IMR-90 (cell line): Measurements from ENCODE around the gene GLS. TPM values are rescaled to one million over a fixed set of nuclear protein-coding genes. Genes with fewer than 3 reads are reported as not detected.
A peak's percentile ranks its signal among the peaks of the same experiment; 100 is the strongest.

Source experiments
- ATAC-seq: fragments of 200-7000 bp; cut with Tn5 transposase; 2 replicates; pipeline ENCODE4 v1.9.1; 2020; ENCODE audit warnings: low read depth, mild to moderate bottlenecking, moderate library complexity
- BruUV-seq: library from RNA; stranded (reverse); fragments of 400-500 nt; replicated peaks from 2 replicates; lab custom pipeline; 2021; lab: Mats Ljungman, UMichigan
- CTCF ChIA-PET: fragments of 300-600 bp; formaldehyde crosslinking; extraction: SDS; loops from one replicate; lab custom pipeline; 2021; ENCODE audit warnings: antibody characterized with exemption; lab: Yijun Ruan, JAX
- POLR2A ChIA-PET: fragments of 300-600 bp; sonication (Branson Sonifier 250); formaldehyde crosslinking; loops from one replicate; lab custom pipeline; 2022; ENCODE audit warnings: antibody characterized with exemption; ENCODE audit not compliant: unreplicated experiment; lab: Charles Lee
- DNase-seq: peaks from one replicate; pipeline ENCODE4 v3.0.0; 2013
- H2AFZ ChIP-seq: replicated peaks from 2 replicates; pipeline ENCODE3; 2013; ENCODE audit warnings: low read length, mild to moderate bottlenecking; ENCODE audit not compliant: poor library complexity
- H2AK5ac ChIP-seq: 2 replicates; pipeline ENCODE4 v1.6.1; 2013; ENCODE audit warnings: low read depth, low read length, inconsistent platforms
- H2AK9ac ChIP-seq: replicated peaks from 2 replicates; pipeline ENCODE3; 2013; ENCODE audit warnings: mild to moderate bottlenecking, low read depth, low read length, moderate library complexity; ENCODE audit not compliant: poor library complexity
- H2BK120ac ChIP-seq: 2 replicates; pipeline ENCODE4 v1.6.1; 2013; ENCODE audit warnings: low read depth, low read length, inconsistent platforms
- H2BK15ac ChIP-seq: 3 replicates; pipeline ENCODE4 v1.6.1; 2013; ENCODE audit warnings: low read depth, low read length, inconsistent platforms
- H2BK20ac ChIP-seq: 2 replicates; pipeline ENCODE4 v1.6.1; 2013; ENCODE audit warnings: low read depth, mild to moderate bottlenecking, inconsistent platforms, low read length, moderate library complexity
- H2BK5ac ChIP-seq: 2 replicates; pipeline ENCODE4 v1.6.1; 2013; ENCODE audit warnings: mild to moderate bottlenecking, low read depth, low read length, inconsistent platforms; ENCODE audit not compliant: poor library complexity, severe bottlenecking
- H3K14ac ChIP-seq: replicated peaks from 2 replicates; pipeline ENCODE4 v1.6.1; 2013; ENCODE audit warnings: low read depth, low read length, inconsistent platforms
- H3K18ac ChIP-seq: 2 replicates; pipeline ENCODE4 v1.6.1; 2013; ENCODE audit warnings: low read depth, low read length, control low read depth
- H3K23ac ChIP-seq: 2 replicates; pipeline ENCODE4 v1.6.1; 2013; ENCODE audit warnings: low read depth, low read length, inconsistent platforms
- H3K27ac ChIP-seq: 2 replicates; pipeline ENCODE4 v1.5.1; 2013; ENCODE audit warnings: mild to moderate bottlenecking, control low read depth, low read length; ENCODE audit not compliant: insufficient read depth
- H3K27me3 ChIP-seq: 2 replicates; pipeline ENCODE4 v1.6.1; 2013; ENCODE audit warnings: low read length; ENCODE audit not compliant: control insufficient read depth, insufficient read depth
- H3K36me3 ChIP-seq: 2 replicates; pipeline ENCODE4 v1.6.1; 2013; ENCODE audit warnings: low read length, mixed read lengths; ENCODE audit not compliant: control insufficient read depth, insufficient read depth
- H3K4ac ChIP-seq: 2 replicates; pipeline ENCODE4 v1.6.1; 2013; ENCODE audit warnings: low read depth, low read length, inconsistent platforms
- H3K4me1 ChIP-seq: 2 replicates; pipeline ENCODE4 v1.6.1; 2013; ENCODE audit warnings: low read length, mixed read lengths; ENCODE audit not compliant: control insufficient read depth, insufficient read depth
- H3K4me2 ChIP-seq: 2 replicates; pipeline ENCODE4 v1.6.1; 2013; ENCODE audit warnings: low read depth, mild to moderate bottlenecking, control low read depth, low read length, moderate library complexity
- H3K4me3 ChIP-seq: 2 replicates; pipeline ENCODE4 v1.5.1; 2013; ENCODE audit warnings: low read depth, mild to moderate bottlenecking, control low read depth, low read length, moderate library complexity; ENCODE audit not compliant: insufficient read depth
- H3K56ac ChIP-seq: 2 replicates; pipeline ENCODE4 v1.6.1; 2013; ENCODE audit warnings: low read length, inconsistent platforms; ENCODE audit not compliant: insufficient read depth; ENCODE audit errors: extremely low read depth
- H3K79me1 ChIP-seq, 2 experiments: 2 replicates each; pipeline ENCODE4 v1.6.1; 2013; ENCODE audit warnings: low read length in 2 of 2, inconsistent platforms in 1 of 2, low read depth in 1 of 2
- H3K9ac ChIP-seq: 2 replicates; pipeline ENCODE4 v1.6.1; 2013; ENCODE audit warnings: low read depth, low read length, control low read depth
- H3K9me1 ChIP-seq: 2 replicates; pipeline ENCODE4 v1.6.1; 2013; ENCODE audit warnings: low read length, inconsistent platforms; ENCODE audit not compliant: insufficient read depth
- H3K9me3 ChIP-seq: 2 replicates; pipeline ENCODE4 v1.6.1; 2013; ENCODE audit warnings: low read length; ENCODE audit not compliant: control insufficient read depth, insufficient read depth
- H4K20me1 ChIP-seq: 2 replicates; pipeline ENCODE4 v1.6.1; 2013; ENCODE audit warnings: low read length, inconsistent platforms; ENCODE audit not compliant: insufficient read depth
- H4K5ac ChIP-seq: 2 replicates; pipeline ENCODE4 v1.6.1; 2013; ENCODE audit warnings: mild to moderate bottlenecking, low read depth, low read length, control low read depth
- H4K8ac ChIP-seq, 2 experiments: 2 replicates each; pipeline ENCODE4 v1.6.1; 2013; ENCODE audit warnings: low read depth in 2 of 2, low read length in 2 of 2, control low read depth in 1 of 2, inconsistent platforms in 1 of 2
- H4K91ac ChIP-seq: 2 replicates; pipeline ENCODE4 v1.6.1; 2013; ENCODE audit warnings: low read depth, low read length, inconsistent platforms; ENCODE audit not compliant: insufficient read depth
- BHLHE40 ChIP-seq: fragments of 150-350 bp; IDR thresholded peaks from 2 replicates; pipeline ENCODE4 v1.6.1; 2016; ENCODE audit warnings: mild to moderate bottlenecking, low read depth, low read length
- CEBPB ChIP-seq: IDR thresholded peaks from 2 replicates; pipeline ENCODE4 v1.6.1; 2012; ENCODE audit warnings: low read depth, low read length, improper control_type of control experiment
- FOS ChIP-seq: fragments of 150-350 bp; IDR thresholded peaks from 2 replicates; pipeline ENCODE4 v1.6.1; 2016; ENCODE audit warnings: low read depth, low read length
- MAZ ChIP-seq: IDR thresholded peaks from 2 replicates; pipeline ENCODE4 v1.6.1; 2012; ENCODE audit warnings: low read depth, mild to moderate bottlenecking, low read length, improper control_type of control experiment, moderate library complexity, borderline replicate concordance
- MXI1 ChIP-seq: IDR thresholded peaks from 2 replicates; pipeline ENCODE4 v1.6.1; 2012; ENCODE audit warnings: low read depth, mild to moderate bottlenecking, low read length, moderate library complexity, borderline replicate concordance
- POLR2A ChIP-seq: IDR thresholded peaks from 2 replicates; pipeline ENCODE4 v1.6.1; 2012; ENCODE audit warnings: mild to moderate bottlenecking, low read depth, low read length
- RAD21 ChIP-seq: IDR thresholded peaks from 2 replicates; pipeline ENCODE4 v1.6.1; 2012; ENCODE audit warnings: low read length, improper control_type of control experiment
- RCOR1 ChIP-seq: IDR thresholded peaks from 2 replicates; pipeline ENCODE4 v1.6.1; 2012; ENCODE audit warnings: mild to moderate bottlenecking, low read length, improper control_type of control experiment; ENCODE audit not compliant: insufficient replicate concordance
- WGBS, 2 experiments: methylation state at CpG; one replicate each; pipeline versions ENCODE4 v1.1.5 to v1.1.7; 2013; ENCODE audit warnings: missing lambda C conversion rate in 2 of 2; ENCODE audit not compliant: insufficient read length in 1 of 2; ENCODE audit errors: extremely low coverage in 2 of 2; 5-methylcytosine and 5-hydroxymethylcytosine counted together
- dilution Hi-C: fragments of 300-500 bp; cut with HindIII; formaldehyde crosslinking; loops from one replicate; pipeline ENCODE4 v1.14.3; 2018; ENCODE audit warnings: low sequenced_read_pairs; ENCODE audit not compliant: unreplicated experiment
- in situ Hi-C: fragments of 300-500 bp; cut with MboI; formaldehyde crosslinking; loops from 3 replicates; pipeline ENCODE4 v1.14.3; 2019; ENCODE audit warnings: low sequenced_read_pairs, inconsistent platforms, mixed read lengths
- intact Hi-C: fragments of 100-400 bp; cut with micrococcal nuclease; formaldehyde crosslinking; loops from 2 replicates; pipeline ENCODE4 v1.10.0; 2022
- polyA plus RNA-seq, 3 experiments: library from polyadenylated mRNA; depleted of rRNA; stranded (reverse); fragments of >200 nt; gene quantifications; 2 replicates each; pipeline ENCODE4 v1.2.3, GENCODE V29; 2012; ENCODE audit warnings: low replicate concordance in 1 of 3
- total RNA-seq: library from RNA; depleted of rRNA; stranded (reverse); fragments of >200 nt; gene quantifications from 2 replicates; pipeline ENCODE4 v1.2.3, GENCODE V29; 2012
- TF ChIP-seq, protein P1 (sequence below): fragments of 150-350 bp; IDR thresholded peaks from 2 replicates; pipeline ENCODE4 v1.6.1; 2017; ENCODE audit warnings: mild to moderate bottlenecking, antibody characterized with exemption, low read length, low read depth

The GLS gene
- total and polyA plus RNA-seq, 2 of the 4 experiments (the other 2 are of a cell fraction) = 87.5 to 130 TPM

- peak within 1 kb of the TSS; percentile 98 for H3K56ac ChIP-seq
- peak within 1 kb of the TSS; percentile 88 for H4K5ac ChIP-seq
- no TSS peak for BruUV-seq
- WGBS, 2 experiments = 0% methylated on average over 48 of the region's 68 CpGs; no CpG with 5 or more reads in 1 of the 2 experiments
- H3K4me3 ChIP-seq = peak within 1 kb of the TSS; percentile 82
- H3K79me1 ChIP-seq = peaks cover 23 to 44% of the 10 kb centered on the region in 2 experiments
- peak; percentile 93 for DNase-seq
- peaks cover 12% of the 10 kb centered on the region for H3K4me1 ChIP-seq
- H3K27ac ChIP-seq = peak within 1 kb of the TSS; percentile 82
- TF ChIP-seq POLR2A = peak; percentile 96
- TF ChIP-seq RCOR1 = no peak
- peak; percentile 97 for TF ChIP-seq MAZ
- TF ChIP-seq FOS = peak; percentile 39
- TF ChIP-seq RAD21 = peak; percentile 30; the same call in 1 of the 2 replicates
- TF ChIP-seq CEBPB = no peak
- peak; percentile 49; the same call in 1 of the 2 replicates for TF ChIP-seq MXI1
- TF ChIP-seq BHLHE40 = peak; percentile 97
- TF ChIP-seq, protein P1, sequence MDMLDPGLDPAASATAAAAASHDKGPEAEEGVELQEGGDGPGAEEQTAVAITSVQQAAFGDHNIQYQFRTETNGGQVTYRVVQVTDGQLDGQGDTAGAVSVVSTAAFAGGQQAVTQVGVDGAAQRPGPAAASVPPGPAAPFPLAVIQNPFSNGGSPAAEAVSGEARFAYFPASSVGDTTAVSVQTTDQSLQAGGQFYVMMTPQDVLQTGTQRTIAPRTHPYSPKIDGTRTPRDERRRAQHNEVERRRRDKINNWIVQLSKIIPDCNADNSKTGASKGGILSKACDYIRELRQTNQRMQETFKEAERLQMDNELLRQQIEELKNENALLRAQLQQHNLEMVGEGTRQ = peak; percentile 53
- peak within 1 kb of the TSS; percentile 92 for H3K4me2 ChIP-seq
- peak within 1 kb of the TSS; percentile 98 for H3K23ac ChIP-seq
- peak within 1 kb of the TSS; percentile 93 for H3K4ac ChIP-seq
- peak within 1 kb of the TSS; percentile 87 for H3K9ac ChIP-seq
- peaks cover 22% of the 10 kb centered on the region for H3K9me1 ChIP-seq
- H2BK5ac ChIP-seq = peak within 1 kb of the TSS; percentile 83
- dilution Hi-C loops = no loop called here
- intact Hi-C loops = loop anchor here (1.0 to 5.0 kb wide), 2 partner anchors 33 to 141 kb away; no protein-coding TSS in a partner anchor
- H4K8ac ChIP-seq = peak within 1 kb of the TSS; percentile 97
- peak within 1 kb of the TSS; percentile 97 for H3K14ac ChIP-seq
- peak within 1 kb of the TSS; percentile 97 for H2BK15ac ChIP-seq
- peak within 1 kb of the TSS; percentile 97 for H4K91ac ChIP-seq
- CTCF ChIA-PET = no interaction called here
- peak within 1 kb of the TSS; percentile 93 for H2AK9ac ChIP-seq
- peak within 1 kb of the TSS; percentile 93 for H2AFZ ChIP-seq
- in situ Hi-C loops = no loop called here
- ATAC-seq = peak; percentile 94
- POLR2A ChIA-PET = interaction anchor here (0.7 kb wide), 1 partner anchor 683 kb away, joined by 3 read pairs; no protein-coding TSS in a partner anchor
- peak within 1 kb of the TSS; percentile 93 for H2AK5ac ChIP-seq
- H3K36me3 ChIP-seq = peaks cover 7% of the 10 kb centered on the region; the same call in 1 of the 2 replicates
- peak within 1 kb of the TSS; percentile 72 for H3K18ac ChIP-seq
- H3K9me3 ChIP-seq = no peaks in the 10 kb centered on the region
- no peaks in the 10 kb centered on the region for H3K27me3 ChIP-seq
- H2BK120ac ChIP-seq = peak within 1 kb of the TSS; percentile 96
- peak within 1 kb of the TSS; percentile 92 for H2BK20ac ChIP-seq
- H4K20me1 ChIP-seq = peaks cover 15% of the 10 kb centered on the region; the same call in 1 of the 2 replicates
Observed at GRCh38 chr2:191013932-191014652, 133.5 kb downstream of the GLS start, which contains the start of gene STAT1. Gene STAT1, minus strand, starts transcription at chr2:191014171. Its CDS starts 4,168 bp downstream, at chr2:191010003.
